Ectodermal cell (in vitro differentiated cells): ENCODE measurements around the gene GNE.

Source experiments
- H3K27ac ChIP-seq: 2 replicates; pipeline ENCODE4 v1.7.0; 2013; ENCODE audit warnings: mild to moderate bottlenecking, low read depth, low read length; ENCODE audit not compliant: insufficient read depth, poor library complexity, severe bottlenecking
- H3K27me3 ChIP-seq: 2 replicates; pipeline ENCODE4 v1.7.0; 2013; ENCODE audit warnings: mild to moderate bottlenecking, low read length; ENCODE audit not compliant: insufficient read depth, control insufficient read depth, poor library complexity, severe bottlenecking
- H3K36me3 ChIP-seq: one replicate; pipeline ENCODE4 v1.7.0; 2013; ENCODE audit warnings: low read length; ENCODE audit not compliant: control insufficient read depth, insufficient read depth
- H3K4me1 ChIP-seq: one replicate; pipeline ENCODE4 v1.7.0; 2013; ENCODE audit warnings: low read length; ENCODE audit not compliant: control insufficient read depth, insufficient read depth
- H3K4me3 ChIP-seq: 2 replicates; pipeline ENCODE4 v1.7.0; 2013; ENCODE audit warnings: low read depth, low read length, control low read depth; ENCODE audit not compliant: insufficient read depth
- H3K9me3 ChIP-seq: 2 replicates; pipeline ENCODE4 v1.7.0; 2013; ENCODE audit warnings: mild to moderate bottlenecking, low read length, moderate library complexity; ENCODE audit not compliant: control insufficient read depth
- WGBS, 2 experiments: methylation state at CpG; one replicate each; pipeline ENCODE4 v1.1.7; 2013; ENCODE audit warnings: missing lambda C conversion rate in 2 of 2; 5-methylcytosine and 5-hydroxymethylcytosine counted together

Gene GNE

GRCh38 chr9:36213989-36214388, 44.3 kb downstream of the GNE start:
- Histone ChIP-seq H3K27ac (no peak overlapping the region), H3K4me3 (no peak overlapping the region), H3K36me3 (peaks cover 42% of the 10 kb centered on the region), H3K4me1 (peaks cover 3% of the 10 kb centered on the region), H3K9me3 (no peaks in the 10 kb centered on the region), H3K27me3 (no peaks in the 10 kb centered on the region)
- WGBS, 2 experiments, result 95 to 100% methylated on average over 4 of the region's 4 CpGs

GRCh38 chr9:36213387-36213786, 44.9 kb downstream of the GNE start:
- Histone ChIP-seq H3K27me3 (no peaks in the 10 kb centered on the region), H3K4me3 (no peak overlapping the region), H3K4me1 (peaks cover 3% of the 10 kb centered on the region), H3K36me3 (peaks cover 42% of the 10 kb centered on the region), H3K27ac (no peak overlapping the region), H3K9me3 (no peaks in the 10 kb centered on the region)
- WGBS, 2 experiments, result 90 to 94% methylated on average over 4 of the region's 4 CpGs

GRCh38 chr9:36211510-36211909, 46.7 kb downstream of the GNE start:
- H3K9me3 ChIP-seq, result no peaks in the 10 kb centered on the region
- peaks cover 47% of the 10 kb centered on the region for H3K36me3 ChIP-seq
- no peak overlapping the region for H3K4me3 ChIP-seq
- no peaks in the 10 kb centered on the region for H3K27me3 ChIP-seq
- 95% methylated on average over 7 of the region's 7 CpGs for WGBS, 2 experiments
- H3K27ac ChIP-seq, result no peak overlapping the region
- H3K4me1 ChIP-seq, result peaks cover 3% of the 10 kb centered on the region

GRCh38 chr9:36210722-36211121, 47.5 kb downstream of the GNE start:
- H3K4me3 ChIP-seq, result no peak overlapping the region
- no peaks in the 10 kb centered on the region for H3K27me3 ChIP-seq
- peaks cover 3% of the 10 kb centered on the region for H3K4me1 ChIP-seq
- no peaks in the 10 kb centered on the region for H3K9me3 ChIP-seq
- WGBS, 2 experiments, result 95 to 96% methylated on average over 8 of the region's 8 CpGs
- H3K27ac ChIP-seq, result no peak overlapping the region
- H3K36me3 ChIP-seq, result peaks cover 53% of the 10 kb centered on the region

GRCh38 chr9:36208521-36209253, 49.6 kb downstream of the GNE start:
- no peaks in the 10 kb centered on the region for H3K9me3 ChIP-seq
- H3K27ac ChIP-seq, result no peak overlapping the region
- WGBS, 2 experiments, result 94 to 95% methylated on average over 10 of the region's 10 CpGs
- no peaks in the 10 kb centered on the region for H3K27me3 ChIP-seq
- peaks cover 57% of the 10 kb centered on the region for H3K36me3 ChIP-seq
- peaks cover 3% of the 10 kb centered on the region for H3K4me1 ChIP-seq
- no peak overlapping the region for H3K4me3 ChIP-seq

- H3K4me3 ChIP-seq, result no peak overlapping the region
- H3K27ac ChIP-seq, result no peak overlapping the region
- H3K4me1 ChIP-seq, result peaks cover 3% of the 10 kb centered on the region
- peaks cover 64% of the 10 kb centered on the region for H3K36me3 ChIP-seq
- WGBS, 2 experiments, result 82 to 100% methylated on average over 1 of the region's 1 CpG
- no peaks in the 10 kb centered on the region for H3K27me3 ChIP-seq
- H3K9me3 ChIP-seq, result no peaks in the 10 kb centered on the region
Measured at GRCh38 chr9:36207546-36208012, 50.7 kb downstream of the GNE start.

GRCh38 chr9:36207016-36207415, 51.2 kb downstream of the GNE start:
- Histone ChIP-seq H3K4me1 (peaks cover 3% of the 10 kb centered on the region), H3K9me3 (no peaks in the 10 kb centered on the region), H3K27me3 (no peaks in the 10 kb centered on the region), H3K36me3 (peaks cover 65% of the 10 kb centered on the region), H3K27ac (no peak overlapping the region), H3K4me3 (no peak overlapping the region)
- WGBS, 2 experiments, result 75 to 85% methylated on average over 4 of the region's 4 CpGs

- Histone ChIP-seq H3K4me1 (no peaks in the 10 kb centered on the region), H3K27ac (no peak overlapping the region), H3K9me3 (no peaks in the 10 kb centered on the region), H3K27me3 (no peaks in the 10 kb centered on the region), H3K4me3 (no peak overlapping the region), H3K36me3 (peaks cover 65% of the 10 kb centered on the region)
- 89 to 92% methylated on average over 11 of the region's 11 CpGs for WGBS, 2 experiments
Measured at GRCh38 chr9:36204906-36205547, 53.2 kb downstream of the GNE start.

- peaks cover 10% of the 10 kb centered on the region for H3K36me3 ChIP-seq
- no peaks in the 10 kb centered on the region for H3K27me3 ChIP-seq
- no peak overlapping the region for H3K4me3 ChIP-seq
- peaks cover 14% of the 10 kb centered on the region for H3K4me1 ChIP-seq
- no peaks in the 10 kb centered on the region for H3K9me3 ChIP-seq
- WGBS, 2 experiments, result 88 to 94% methylated on average over 4 of the region's 4 CpGs
- H3K27ac ChIP-seq, result no peak overlapping the region
Measured at GRCh38 chr9:36194326-36195000, 63.8 kb downstream of the GNE start.

GRCh38 chr9:36193023-36193422, 65.2 kb downstream of the GNE start:
- Histone ChIP-seq H3K36me3 (peaks cover 5% of the 10 kb centered on the region), H3K4me1 (peaks cover 14% of the 10 kb centered on the region), H3K4me3 (no peak overlapping the region), H3K27ac (no peak overlapping the region), H3K27me3 (no peaks in the 10 kb centered on the region), H3K9me3 (no peaks in the 10 kb centered on the region)
- 87 to 92% methylated on average over 3 of the region's 3 CpGs for WGBS, 2 experiments
